GM12878 (cell line): ENCODE results near the gene PLIN3. TPM values are rescaled to one million over a fixed set of nuclear protein-coding genes. Genes with fewer than 3 reads are reported as not detected.

Experiments used
- BCL3 ChIP-seq: IDR thresholded peaks from 2 replicates; pipeline ENCODE4 v1.6.1; 2011; ENCODE audit warnings: borderline replicate concordance, low read depth, mild to moderate bottlenecking, moderate library complexity, low read length; ENCODE audit not compliant: insufficient read depth, poor library complexity, severe bottlenecking
- CBX5 ChIP-seq: sonication (generic); IDR thresholded peaks from 2 replicates; pipeline ENCODE4 v1.6.1; 2016; ENCODE audit warnings: low read depth, moderate library complexity, mild to moderate bottlenecking, inconsistent platforms
- CUX1 ChIP-seq: IDR thresholded peaks from 2 replicates; pipeline ENCODE4 v1.6.1; 2012; ENCODE audit warnings: improper control_type of control experiment, low read depth, low read length; ENCODE audit not compliant: insufficient replicate concordance
- ETV6 ChIP-seq, 2 experiments: fragments of 450-650 bp in 1 of 2; IDR thresholded peaks in 1 of 2; conservative IDR thresholded peaks in 1 of 2; 2 replicates each; pipeline ENCODE4 v1.6.1; 2014; ENCODE audit warnings: antibody characterized with exemption in 1 of 2, borderline replicate concordance in 1 of 2, low read depth in 1 of 2, mild to moderate bottlenecking in 1 of 2, moderate library complexity in 1 of 2
- RFX5 ChIP-seq: IDR thresholded peaks from 2 replicates; pipeline ENCODE4 v1.6.1; 2011; ENCODE audit warnings: low read depth, low read length, improper control_type of control experiment
- SMAD1 ChIP-seq: fragments of 450-650 bp; IDR thresholded peaks from 2 replicates; pipeline ENCODE4 v1.6.1; 2018; ENCODE audit warnings: mild to moderate bottlenecking, low read depth; ENCODE audit not compliant: partially characterized antibody
- TAF1 ChIP-seq: IDR thresholded peaks from 2 replicates; pipeline ENCODE4 v1.6.1; 2011; ENCODE audit warnings: mild to moderate bottlenecking, low read depth, low read length, borderline replicate concordance
- TCF12 ChIP-seq: IDR thresholded peaks from 2 replicates; pipeline ENCODE4 v1.6.1; 2011; ENCODE audit warnings: low read depth, mild to moderate bottlenecking, low read length
- USF2 ChIP-seq: IDR thresholded peaks from 2 replicates; pipeline ENCODE4 v1.6.1; 2011; ENCODE audit warnings: low read depth, low read length, improper control_type of control experiment, borderline replicate concordance
- ZNF592 ChIP-seq: fragments of 450-650 bp; IDR thresholded peaks from 2 replicates; pipeline ENCODE4 v1.6.1; 2017; ENCODE audit warnings: mild to moderate bottlenecking, moderate library complexity
- ZNF687 ChIP-seq: fragments of 450-650 bp; IDR thresholded peaks from 2 replicates; pipeline ENCODE4 v1.6.1; 2017; ENCODE audit warnings: mild to moderate bottlenecking, moderate library complexity
- polyA plus RNA-seq, 11 experiments: library from polyadenylated mRNA; depleted of rRNA in 4 of 11; unstranded in 6 of 11; stranded (reverse) in 5 of 11; fragments of >200 nt; fragmentation: Nextera tagmentation in 4 of 11; fragmentation: Illumina TruSeq in 1 of 11; extraction: Ambion mirVana in 4 of 11; extraction: Trizol in 1 of 11; gene quantifications; 1 replicate in 1 of 11; 2 replicates in 10 of 11; pipeline versions ENCODE4 v1.2.1 to v1.2.3, GENCODE V29; 2011 to 2016; ENCODE audit warnings: inconsistent platforms in 2 of 11, missing spikeins in 2 of 11, low read depth in 1 of 11
- total RNA-seq, 4 experiments: library from RNA; depleted of rRNA in 3 of 4; stranded (reverse); fragments of >200 nt in 3 of 4; fragmentation: Illumina TruSeq in 1 of 4; extraction: Trizol in 1 of 4; gene quantifications; 2 replicates each; pipeline versions ENCODE4 v1.2.1 to v1.2.3, GENCODE V29; 2013 to 2021

The PLIN3 gene
- total and polyA plus RNA-seq, 10 of the 15 experiments (the other 5 are each of a cell fraction or from before 2014, with no cell fraction given), result 7.7 to 71.4 (median 66.8) TPM

- TF ChIP-seq ZNF687, result no peak
- no peak for TF ChIP-seq ZNF592
- no peak for TF ChIP-seq RFX5
- TF ChIP-seq BCL3, result no peak
- no peak for TF ChIP-seq CBX5
- TF ChIP-seq CUX1, result no peak
- no peak for TF ChIP-seq TCF12
- no peak for TF ChIP-seq USF2
- no peak for TF ChIP-seq ETV6 (conservative IDR thresholded peaks at IDR 0.05 in 1 of 2, IDR thresholded peaks at IDR 0.05 in 1 of 2; ENCODE audit: borderline replicate concordance in 1 of 2, low read depth in 1 of 2)
- TF ChIP-seq TAF1, result no peak
- TF ChIP-seq SMAD1, result no peak
Measured at GRCh38 chr19:4814625-4815425, 52.6 kb downstream of the PLIN3 start (continued).
